Endothelial cell of hepatic sinusoid (primary cell): Measurements from ENCODE around the gene ALDH3B1.

Experiments
- in situ Hi-C: cut with HindIII; loops from 2 replicates; pipeline ENCODE4 v1.10.0; 2017; ENCODE audit warnings: low sequenced_read_pairs

The ALDH3B1 gene

DNA sequence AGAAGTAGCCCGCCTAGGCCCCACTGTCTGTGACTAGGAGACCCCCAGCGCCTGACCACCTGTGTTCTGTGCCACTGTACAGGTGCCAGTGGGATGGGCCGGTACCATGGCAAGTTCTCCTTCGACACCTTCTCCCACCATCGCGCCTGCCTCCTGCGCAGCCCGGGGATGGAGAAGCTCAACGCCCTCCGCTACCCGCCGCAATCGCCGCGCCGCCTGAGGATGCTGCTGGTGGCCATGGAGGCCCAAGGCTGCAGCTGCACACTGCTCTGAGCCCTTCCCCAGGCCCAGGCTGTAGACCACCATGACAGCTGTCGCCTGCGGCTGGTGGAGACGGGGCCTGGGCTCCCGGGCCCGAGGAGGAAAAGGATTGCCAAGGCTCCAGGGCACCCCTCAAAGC is 17.5 kb downstream of the ALDH3B1 start:
- in situ Hi-C loops: no loop called here

DNA sequence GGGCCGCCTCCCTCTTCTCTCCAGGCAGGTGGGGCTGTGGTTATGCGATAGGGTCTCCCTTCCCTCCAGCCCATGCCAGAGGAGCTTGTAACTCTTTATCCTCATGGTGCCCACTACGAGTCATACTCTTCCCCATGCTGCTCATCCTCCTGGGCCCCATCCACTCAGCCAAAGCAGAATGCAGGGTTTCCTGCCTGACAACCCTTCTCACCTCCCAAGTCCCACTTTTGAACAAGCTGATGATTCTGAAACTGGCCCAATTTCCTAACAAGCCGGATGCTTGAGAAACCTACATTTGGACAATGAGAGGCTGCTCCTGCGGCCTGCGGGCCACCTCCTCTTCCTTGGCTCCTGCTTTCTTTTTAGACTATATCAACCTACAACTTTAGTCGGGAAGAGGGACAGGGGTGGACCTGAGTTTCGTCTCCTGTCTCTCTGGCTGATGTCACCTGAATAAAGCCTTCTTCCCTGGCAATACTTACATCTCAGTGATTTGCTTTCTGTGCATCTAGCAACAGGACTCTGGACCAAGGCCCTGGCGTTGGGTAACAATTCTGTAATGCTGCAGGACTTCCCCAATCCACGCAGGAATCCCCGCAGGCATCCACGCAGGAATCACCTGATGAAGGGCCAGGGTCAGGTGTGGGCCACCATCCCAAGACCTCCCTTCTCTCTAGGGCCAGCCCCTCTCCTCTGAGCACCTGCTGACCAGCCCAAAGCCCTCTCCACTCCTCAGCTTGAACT is 18.8 kb downstream of the ALDH3B1 start:
- in situ Hi-C loops: no loop called here

DNA sequence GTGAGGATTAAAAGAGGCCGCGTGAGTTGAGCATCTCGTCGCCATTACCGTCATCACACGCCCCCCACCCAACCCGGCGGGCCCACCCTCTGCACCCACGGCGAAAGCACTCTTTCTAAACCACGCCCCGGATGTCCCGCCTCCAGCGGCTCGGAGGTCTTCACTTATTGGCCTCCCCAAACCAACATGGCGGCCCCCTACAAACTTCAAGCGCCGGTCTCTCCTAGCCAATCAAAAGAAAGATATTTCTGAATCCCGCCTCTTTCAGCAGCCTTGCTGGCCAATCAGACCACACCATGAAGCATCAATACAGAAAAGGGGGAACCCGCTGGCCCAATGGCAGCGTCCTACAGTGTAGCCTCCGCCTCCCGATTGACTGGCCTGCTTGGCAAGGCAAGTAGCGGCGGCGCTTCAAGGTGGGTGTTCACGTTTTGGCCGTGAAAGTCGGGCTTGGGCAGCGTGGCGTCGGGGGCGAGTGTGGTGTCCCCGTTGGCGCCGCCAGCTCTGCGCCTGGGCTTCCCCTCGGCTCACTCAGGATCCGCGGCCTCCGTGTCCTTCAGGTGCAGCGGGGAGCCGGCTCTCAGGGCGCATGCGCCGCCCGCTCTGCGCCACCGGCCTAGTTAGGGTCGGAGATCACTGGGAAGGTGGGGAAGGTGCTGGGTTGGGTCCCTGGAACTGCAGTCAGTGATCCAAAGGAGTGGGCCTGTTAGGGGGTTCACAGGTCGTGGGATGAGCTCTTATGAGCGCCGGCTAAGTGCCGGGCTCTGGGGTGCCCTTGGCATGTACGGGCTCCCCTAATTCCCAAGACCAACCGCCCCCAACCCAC is 20.4 kb downstream of the ALDH3B1 start, which contains the start of gene NDUFS8:
TSS of gene NDUFS8 (plus strand) at position 364 of the 826 bp plus-strand sequence. CDS start 1,471 bp downstream, outside the sequence.
- in situ Hi-C loops: no loop called here

DNA sequence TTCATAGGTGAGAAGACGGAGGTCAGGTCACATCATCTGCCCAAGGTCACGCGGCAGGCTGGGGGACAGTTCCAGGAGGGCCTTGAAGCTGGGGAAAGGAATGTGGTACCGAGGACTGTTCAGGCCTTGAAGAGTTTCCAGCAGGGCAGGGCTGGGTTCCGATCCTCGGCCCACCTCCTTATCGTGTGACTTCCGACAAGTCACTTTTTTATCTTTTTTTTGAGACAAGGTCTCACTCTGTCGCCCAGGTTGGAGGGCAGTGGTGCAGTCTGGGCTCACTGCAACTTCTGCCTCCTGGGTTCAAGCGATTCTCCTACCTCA is 21.0 kb downstream of the ALDH3B1 start:
- in situ Hi-C loops: no loop called here

DNA sequence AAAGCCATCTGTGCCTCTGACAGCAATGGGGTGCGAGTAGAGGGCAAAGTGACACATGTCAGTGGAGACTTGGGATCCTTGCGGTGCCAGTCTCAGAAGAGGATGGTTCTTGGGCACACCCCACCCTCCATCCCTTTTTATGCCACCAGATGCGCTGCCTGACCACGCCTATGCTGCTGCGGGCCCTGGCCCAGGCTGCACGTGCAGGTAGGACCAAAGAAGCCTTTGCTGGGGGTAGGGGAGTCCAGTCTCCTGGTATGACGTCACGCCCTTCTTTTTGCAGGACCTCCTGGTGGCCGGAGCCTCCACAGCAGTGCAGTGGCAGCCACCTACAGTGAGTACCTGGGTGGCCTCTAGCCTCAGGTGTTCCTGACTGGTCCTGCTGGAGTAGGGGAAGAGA is 21.9 kb downstream of the ALDH3B1 start:
- in situ Hi-C loops: no loop called here

DNA sequence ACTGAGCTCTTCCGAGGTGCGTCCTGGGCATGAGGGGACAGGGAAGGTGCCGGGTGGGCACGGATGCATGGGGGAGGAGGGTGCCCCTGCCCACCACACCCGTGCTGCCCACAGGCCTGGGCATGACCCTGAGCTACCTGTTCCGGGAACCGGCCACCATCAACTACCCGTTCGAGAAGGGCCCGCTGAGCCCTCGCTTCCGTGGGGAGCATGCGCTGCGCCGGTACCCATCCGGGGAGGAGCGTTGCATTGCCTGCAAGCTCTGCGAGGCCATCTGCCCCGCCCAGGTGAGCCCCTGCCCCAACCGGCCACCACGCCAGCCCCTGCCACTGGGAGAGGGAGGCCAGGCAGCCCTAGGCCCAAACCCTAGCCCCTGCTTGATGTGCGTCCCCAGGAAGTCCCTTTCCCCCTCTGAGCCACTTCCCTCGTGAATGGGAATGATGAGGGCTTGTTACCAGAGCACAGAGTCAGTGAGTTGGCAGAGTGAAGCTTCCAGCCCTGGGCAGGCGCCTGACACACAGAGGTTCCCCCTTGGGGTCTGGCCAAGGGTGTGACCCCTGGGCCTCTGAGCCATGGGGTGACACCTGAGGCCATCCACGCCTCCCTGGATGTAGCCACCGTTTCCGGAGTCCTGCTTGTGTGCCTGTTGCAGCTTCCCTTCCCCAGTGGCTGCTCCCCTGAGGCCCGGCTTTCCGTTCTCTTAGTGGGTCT is 23.0 kb downstream of the ALDH3B1 start:
- in situ Hi-C loops: no loop called here

DNA sequence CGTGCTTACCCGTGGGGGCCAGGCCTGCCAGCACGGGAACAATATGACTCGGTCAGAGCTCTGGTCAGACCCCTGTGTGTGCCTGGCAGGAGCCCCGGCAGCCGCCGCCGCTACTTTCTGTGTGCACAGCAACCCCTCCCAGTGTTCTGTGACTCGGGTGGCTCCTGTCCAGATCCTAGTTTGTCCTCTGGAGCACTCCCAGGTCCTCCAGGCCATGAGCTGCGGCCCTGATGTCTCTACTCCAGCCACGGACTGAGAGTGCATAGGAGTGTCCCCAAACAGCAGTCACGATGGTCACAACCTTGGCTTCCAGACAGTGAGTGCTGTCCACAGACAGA is 23.6 kb downstream of the ALDH3B1 start:
- in situ Hi-C loops: no loop called here

DNA sequence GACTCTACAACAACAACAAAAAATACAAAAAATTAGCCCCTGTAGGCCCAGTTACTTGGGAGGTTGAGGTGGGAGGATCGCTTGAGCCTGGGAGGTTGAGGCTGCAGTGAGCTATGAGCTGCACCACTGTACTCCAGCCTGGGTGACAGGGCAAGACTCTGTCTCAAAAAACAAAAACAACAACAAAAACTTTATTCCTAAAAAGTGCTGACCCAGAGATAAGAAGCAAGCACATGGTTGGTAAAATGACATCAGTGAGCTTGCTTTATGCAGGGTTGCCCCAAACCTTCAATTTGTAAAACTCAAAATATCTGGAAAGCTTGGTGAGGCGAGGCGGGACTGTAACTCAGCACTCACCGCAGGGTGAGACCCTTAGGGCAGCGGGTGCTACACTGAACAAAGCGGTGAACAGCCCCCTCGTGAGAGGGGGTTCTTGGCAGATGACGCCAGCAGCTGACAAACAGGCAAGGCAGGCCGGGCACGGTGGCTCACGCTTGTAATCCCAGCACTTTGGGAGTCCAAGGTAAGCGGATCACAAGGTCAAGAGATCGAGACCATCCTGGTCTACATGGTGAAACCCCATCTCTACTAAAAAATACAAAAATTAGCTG is 25.2 kb downstream of the ALDH3B1 start:
- in situ Hi-C loops: no loop called here

DNA sequence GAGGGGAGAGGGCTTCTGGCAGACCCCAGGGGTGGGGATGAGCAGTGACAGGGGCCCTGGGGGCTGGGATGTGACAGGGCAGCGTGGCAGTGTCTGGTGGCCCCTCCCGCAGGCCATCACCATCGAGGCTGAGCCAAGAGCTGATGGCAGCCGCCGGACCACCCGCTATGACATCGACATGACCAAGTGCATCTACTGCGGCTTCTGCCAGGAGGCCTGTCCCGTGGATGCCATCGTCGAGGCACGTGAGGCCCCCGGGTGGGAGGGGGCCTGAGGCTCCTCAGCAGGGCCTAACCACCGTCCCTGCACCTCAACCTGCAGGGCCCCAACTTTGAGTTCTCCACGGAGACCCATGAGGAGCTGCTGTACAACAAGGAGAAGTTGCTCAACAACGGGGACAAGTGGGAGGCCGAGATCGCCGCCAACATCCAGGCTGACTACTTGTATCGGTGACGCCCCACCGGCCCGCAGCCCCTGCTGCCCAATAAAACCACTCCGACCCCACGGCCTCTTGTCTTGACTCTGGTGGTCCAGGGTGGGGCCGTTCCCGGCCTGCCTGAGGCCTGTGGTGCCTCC is 26.1 kb downstream of the ALDH3B1 start:
- in situ Hi-C loops: no loop called here

DNA sequence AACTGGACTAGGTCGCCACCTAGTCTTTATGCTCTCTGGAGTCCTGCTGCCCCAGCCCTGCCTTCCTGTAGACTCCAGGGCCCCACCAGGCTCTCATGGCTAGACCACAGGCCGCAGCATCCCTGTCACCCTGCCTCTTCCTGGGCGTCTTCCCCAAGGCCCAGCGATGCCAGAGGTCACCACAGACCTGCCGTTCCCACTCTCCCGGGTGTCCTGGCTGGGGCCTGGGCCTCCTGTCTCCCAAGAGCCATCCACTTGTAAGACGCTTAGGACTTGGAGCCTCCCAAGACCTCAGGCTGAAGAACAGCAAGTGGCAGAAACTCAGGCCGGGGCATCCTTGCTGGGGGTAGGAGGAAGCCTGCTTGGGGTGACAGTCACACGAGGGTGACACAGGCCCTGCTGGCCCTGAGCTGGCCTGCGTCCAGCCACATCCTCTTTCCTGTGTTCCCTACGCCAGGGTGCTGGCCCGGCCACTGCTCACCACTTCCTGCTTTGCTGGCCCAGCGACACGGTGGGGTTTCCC is 26.7 kb downstream of the ALDH3B1 start:
- in situ Hi-C loops: no loop called here

DNA sequence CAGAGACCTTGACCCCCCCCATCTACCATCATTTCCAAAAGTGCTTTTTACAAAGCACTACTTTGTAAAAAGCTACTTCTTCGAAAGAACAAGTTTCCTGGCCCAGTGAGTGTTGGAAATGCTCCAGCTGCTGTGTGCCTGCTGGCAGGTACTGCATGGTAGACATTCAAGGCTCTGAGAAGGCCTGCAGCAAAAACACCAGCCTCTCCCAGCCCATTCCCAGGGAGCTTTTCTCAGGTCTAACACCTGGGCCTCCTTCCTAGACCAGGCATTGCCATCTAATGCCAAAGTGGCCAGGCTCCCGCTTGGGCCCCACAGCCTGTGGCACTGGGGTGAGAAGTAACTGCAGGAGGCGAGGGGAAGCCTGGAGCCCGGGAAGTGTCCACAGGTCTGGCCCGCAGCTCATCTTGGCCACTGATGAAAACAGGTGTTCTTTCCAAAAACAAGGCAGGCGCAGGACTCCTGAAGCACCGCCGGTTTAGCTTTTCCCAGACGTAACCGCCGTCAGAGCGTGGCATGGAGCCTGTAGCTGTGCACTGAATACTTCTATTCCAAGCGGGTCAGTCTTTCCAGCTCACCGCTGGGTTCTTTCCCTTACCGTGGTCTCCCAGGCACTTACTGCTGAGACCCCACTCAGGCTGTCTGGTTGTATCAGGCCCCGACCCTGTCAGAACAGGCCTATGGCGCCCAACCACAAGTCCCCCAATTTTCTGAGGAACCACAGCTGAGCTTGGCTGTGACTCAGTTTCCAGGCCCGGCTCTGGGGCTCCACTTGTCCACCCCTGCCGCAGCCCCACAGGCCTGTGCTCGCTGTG is 27.5 kb downstream of the ALDH3B1 start:
- in situ Hi-C loops: no loop called here

DNA sequence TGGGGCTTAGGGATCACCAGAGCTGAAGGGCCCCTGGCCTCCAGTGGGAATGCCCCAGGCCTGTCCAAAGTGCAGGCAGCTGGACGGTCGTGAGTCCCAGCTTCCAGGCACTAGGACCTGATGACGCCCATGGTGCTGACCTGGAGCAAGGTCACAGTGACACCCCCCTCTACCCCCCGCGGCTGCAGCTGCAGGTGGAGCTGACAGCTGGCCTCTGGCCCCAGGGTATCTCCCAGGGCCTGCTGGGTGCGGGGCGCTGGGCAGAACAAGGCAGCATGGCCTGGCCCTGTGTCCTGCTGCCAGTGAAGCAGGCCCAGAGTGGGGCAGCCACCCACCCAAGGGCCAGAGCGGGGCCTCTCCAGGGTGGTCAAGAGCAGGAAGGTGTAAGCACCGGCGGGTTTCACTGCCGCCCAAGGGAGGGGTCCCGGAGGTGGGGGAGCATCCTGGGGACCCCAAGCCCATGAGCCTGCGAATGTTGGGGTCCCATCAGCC is 28.1 kb downstream of the ALDH3B1 start:
- in situ Hi-C loops: no loop called here

DNA sequence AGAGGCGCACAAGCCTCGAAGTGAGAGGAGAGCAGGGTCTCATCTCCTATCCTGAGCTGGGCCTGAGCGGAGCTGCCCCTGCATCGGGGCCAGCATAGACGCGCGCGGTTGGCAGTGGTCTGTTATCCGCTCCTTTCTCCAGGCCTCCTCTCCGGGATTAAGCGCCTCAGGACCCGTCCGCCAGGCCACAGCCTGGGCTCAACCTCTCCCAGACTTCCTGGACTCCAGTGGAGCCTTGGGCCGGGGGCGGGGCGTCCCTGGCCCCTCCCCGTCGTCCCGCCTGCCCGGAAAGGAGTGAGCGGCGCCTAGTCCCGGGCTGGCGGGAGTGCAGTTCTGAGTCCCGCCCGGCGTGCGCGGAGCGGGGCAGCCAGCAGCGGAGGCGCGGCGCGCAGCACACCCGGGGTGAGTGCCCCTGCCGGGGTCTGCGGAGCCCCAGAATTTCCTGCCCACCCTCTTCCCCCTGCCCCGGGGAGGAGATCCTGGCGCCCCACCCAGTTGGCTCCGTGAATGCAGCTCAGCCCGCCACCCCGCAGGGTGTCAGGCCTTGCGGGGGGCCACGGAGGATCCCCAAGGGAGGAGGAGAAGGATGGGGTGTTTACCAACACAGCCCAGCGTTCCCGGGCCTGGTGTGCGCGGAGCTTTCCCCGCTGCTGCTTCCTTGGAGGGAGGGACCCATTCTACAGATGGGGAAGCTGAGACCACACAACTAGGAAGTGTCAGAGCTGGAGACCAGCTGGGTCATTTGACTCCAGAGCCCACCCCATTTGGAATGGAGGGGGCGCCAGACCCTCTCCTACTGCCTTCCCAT is 28.8 kb downstream of the ALDH3B1 start, which contains the start of gene TCIRG1:
TSS of gene TCIRG1 (plus strand) at position 308 of the 808 bp plus-strand sequence. CDS start 2,247 bp downstream, outside the sequence.
- in situ Hi-C loops: no loop called here

DNA sequence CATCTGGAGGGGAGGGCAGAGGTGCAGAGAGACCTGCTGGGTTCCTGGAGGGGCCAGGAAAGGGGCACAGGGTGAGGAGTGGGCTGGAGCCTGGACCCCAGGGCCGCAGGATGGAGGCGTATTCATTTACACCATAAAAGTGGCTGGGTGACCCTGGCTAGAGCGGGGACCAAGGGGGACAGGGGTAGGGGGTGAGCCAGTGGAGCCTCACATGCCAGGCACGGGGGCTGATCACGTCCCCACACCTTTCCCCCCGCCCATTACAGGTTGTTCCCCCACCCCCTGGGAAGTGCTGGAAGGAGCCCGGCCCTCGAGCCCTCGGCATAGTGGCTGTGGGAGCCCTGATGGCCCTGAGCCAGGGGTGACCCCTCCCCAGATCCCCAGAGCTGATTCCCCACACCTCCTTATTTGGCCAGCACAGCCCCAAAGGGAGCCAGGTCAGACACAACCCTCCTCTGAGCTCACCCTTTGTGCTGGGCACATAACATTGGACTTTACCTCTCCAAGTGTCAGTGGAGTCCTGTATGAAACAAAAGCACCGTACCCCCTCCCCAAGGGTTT is 29.5 kb downstream of the ALDH3B1 start:
- in situ Hi-C loops: no loop called here

DNA sequence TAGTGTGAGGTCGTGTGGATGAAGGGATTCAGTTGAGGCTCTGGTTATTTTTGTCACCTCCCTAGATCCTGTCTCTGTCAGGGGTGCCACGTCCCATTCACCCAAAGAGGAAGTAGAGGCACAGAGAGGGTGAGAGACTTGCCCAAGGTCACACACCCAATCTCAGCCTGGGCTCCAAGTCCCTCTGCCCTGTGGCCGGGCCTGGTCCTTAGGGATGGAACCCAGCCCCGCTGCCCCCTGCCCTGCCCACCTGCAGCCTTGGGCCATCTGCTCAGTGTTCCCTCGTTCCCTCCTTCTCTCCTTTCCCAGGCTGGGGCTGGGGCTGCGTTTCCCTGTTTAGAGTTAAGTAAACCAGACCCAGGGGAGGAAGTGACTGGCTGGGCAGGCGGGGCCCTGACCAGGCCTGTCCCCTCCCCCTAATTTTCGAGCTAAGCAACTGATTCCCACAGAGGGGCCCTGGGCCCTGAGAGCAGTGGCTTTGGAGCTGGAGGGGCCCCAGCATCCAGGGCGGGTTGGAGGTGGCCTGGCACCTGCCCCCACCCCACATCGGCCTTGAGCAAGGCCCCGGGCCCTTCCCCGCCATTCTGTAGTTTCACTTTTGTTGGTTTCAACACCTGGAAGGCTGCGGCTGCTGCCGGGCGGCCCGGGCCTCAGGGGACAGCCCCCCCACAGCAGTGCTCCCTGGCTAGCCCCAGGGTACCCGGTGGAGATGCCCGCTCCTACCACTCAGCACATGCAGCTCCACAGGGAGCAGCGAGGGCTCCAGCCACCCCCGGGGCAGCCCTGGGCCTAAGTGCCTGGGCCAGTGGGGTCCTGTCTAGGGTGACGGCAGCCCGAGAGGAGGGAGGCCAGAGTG is 30.2 kb downstream of the ALDH3B1 start:
- in situ Hi-C loops: no loop called here

DNA sequence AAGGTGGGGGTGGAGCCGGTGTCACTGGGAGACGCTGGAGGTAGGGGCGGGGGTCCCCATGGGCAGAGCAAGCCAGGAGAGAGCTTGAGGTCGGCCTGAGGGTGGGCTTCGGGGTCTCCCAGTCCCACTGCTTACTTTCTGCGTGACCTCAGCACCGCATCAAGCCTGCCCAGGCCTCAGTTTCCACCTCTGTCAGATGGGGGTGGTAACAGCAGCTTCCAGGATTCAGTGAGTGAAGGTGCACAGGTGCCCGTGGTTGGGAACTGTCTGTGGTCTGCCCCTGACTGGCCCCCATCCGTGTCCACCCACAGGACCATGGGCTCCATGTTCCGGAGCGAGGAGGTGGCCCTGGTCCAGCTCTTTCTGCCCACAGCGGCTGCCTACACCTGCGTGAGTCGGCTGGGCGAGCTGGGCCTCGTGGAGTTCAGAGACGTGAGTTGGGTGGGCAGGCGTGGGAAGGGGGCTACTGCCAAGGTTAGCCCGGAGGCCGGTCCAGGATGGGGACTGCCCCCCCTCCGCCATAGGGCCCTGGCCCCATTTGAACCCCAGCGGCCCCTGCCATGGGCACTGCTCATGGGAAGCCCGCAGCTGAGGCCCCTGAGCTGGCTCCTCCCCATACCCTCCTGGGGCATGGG is 30.9 kb downstream of the ALDH3B1 start:
- in situ Hi-C loops: no loop called here

DNA sequence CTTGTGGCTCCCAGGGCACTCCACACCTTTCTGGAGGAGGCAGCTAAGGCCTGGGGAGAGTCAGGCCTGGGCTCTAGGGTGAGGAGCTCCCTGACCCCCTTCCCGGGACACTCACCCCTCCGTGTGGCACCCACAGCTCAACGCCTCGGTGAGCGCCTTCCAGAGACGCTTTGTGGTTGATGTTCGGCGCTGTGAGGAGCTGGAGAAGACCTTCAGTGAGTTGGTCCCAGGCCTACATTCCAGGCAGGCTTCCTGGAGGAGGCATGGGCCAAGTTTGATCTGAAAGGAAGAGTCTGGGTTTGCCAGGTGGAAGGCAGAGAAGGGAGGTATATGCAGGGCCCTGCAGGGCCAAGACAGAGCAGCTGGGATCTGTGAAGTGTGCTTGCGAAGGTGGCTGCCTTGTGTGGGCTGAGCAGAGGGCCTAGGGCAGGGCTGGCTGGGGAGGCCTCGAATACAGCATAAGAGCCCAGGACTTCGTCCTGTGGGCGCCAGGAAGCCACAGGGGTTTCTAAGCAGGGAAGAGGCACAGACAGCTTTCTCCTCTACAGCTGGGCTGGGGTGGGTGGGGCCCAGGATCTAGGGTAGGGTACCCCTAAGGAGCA is 31.6 kb downstream of the ALDH3B1 start:
- in situ Hi-C loops: no loop called here
